ENCODE measurements around the gene C6orf89. TPM values are rescaled to one million over a fixed set of nuclear protein-coding genes. Genes with fewer than 3 reads are reported as not detected.
"Not testable (repeated sequence)": the region's sequence is repeated elsewhere in the genome, so short reads cannot be mapped to it uniquely, and the experiment has no call there.

Gene C6orf89
- total RNA-seq, 1 experiment from 2014 or later: 22.6 TPM

- BruUV-seq (replicated peaks): no TSS peak
- DNase-seq (ENCODE audit: low spot score): no peak
- ChIA-PET POLR2A (ENCODE audit: low non-redundant PET) (no interaction called here), CTCF (no interaction called here)
- TF ChIP-seq EZH2 (IDR thresholded peaks at IDR 0.05; ENCODE audit: borderline replicate concordance, low read depth, low read length, poor library complexity, severe bottlenecking) (no peak), CTCF (conservative IDR thresholded peaks at IDR 0.05; ENCODE audit: low read depth, low read length) (no peak)
- Histone ChIP-seq H3K4me1 (ENCODE audit: insufficient read depth, low read length, poor library complexity, severe bottlenecking) (no peaks in the 10 kb centered on the region), H3K27ac (ENCODE audit: low read depth, low read length, poor library complexity, severe bottlenecking) (no peak overlapping the region), H3K9me3 (ENCODE audit: low read depth, low read length, poor library complexity, severe bottlenecking) (no peaks in the 10 kb centered on the region), H3K4me3 (ENCODE audit: low read depth, low read length, poor library complexity, severe bottlenecking) (no peak overlapping the region), H3K27me3 (replicated peaks; ENCODE audit: insufficient read depth, low read depth, low read length, poor library complexity) (no peaks in the 10 kb centered on the region), H3K36me3 (ENCODE audit: insufficient read depth, low read length, poor library complexity, severe bottlenecking) (no peaks in the 10 kb centered on the region)
- intact Hi-C loops (cut with micrococcal nuclease; ENCODE audit: unreplicated experiment): no loop called here
Observed at GRCh38 chr6:36936824-36937223, 51.1 kb downstream of the C6orf89 start.

DNA sequence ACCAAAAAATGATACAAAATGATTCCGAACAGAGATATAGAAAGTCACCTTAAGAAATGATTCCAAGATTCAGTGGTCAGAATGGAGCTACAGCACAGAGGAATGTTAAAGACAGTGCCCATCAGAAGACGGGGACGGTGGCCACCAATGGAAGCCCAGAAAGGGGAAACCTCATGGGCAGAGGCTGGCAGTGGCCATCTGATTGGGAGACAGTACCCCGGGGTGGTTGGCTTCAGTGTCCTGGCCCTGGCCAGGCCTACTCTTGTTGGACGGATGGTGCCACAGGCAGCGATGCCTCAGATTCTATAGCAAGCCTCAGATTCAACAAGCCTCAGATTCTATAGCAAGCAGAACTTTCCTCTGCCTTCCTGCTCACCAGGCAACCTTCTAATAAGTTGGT, 52.1 kb downstream of the C6orf89 start:
- intact Hi-C loops (cut with micrococcal nuclease; ENCODE audit: unreplicated experiment): no loop called here
- no peak for TF ChIP-seq EZH2 (IDR thresholded peaks at IDR 0.05; ENCODE audit: borderline replicate concordance, low read depth, low read length, poor library complexity, severe bottlenecking)
- TF ChIP-seq CTCF (conservative IDR thresholded peaks at IDR 0.05; ENCODE audit: low read depth, low read length): no peak
- BruUV-seq (replicated peaks): no TSS peak
- POLR2A ChIA-PET (ENCODE audit: low non-redundant PET): no interaction called here
- H3K27me3 ChIP-seq (replicated peaks; ENCODE audit: insufficient read depth, low read depth, low read length, poor library complexity): no peaks in the 10 kb centered on the region
- H3K27ac ChIP-seq (ENCODE audit: low read depth, low read length, poor library complexity, severe bottlenecking): no peak overlapping the region
- CTCF ChIA-PET: no interaction called here
- no peak overlapping the region for H3K4me3 ChIP-seq (ENCODE audit: low read depth, low read length, poor library complexity, severe bottlenecking)
- H3K36me3 ChIP-seq (ENCODE audit: insufficient read depth, low read length, poor library complexity, severe bottlenecking): no peaks in the 10 kb centered on the region
- no peak for DNase-seq (ENCODE audit: low spot score)
- no peaks in the 10 kb centered on the region for H3K9me3 ChIP-seq (ENCODE audit: low read depth, low read length, poor library complexity, severe bottlenecking)
- no peaks in the 10 kb centered on the region for H3K4me1 ChIP-seq (ENCODE audit: insufficient read depth, low read length, poor library complexity, severe bottlenecking)

- no peaks in the 10 kb centered on the region for H3K27me3 ChIP-seq (replicated peaks; ENCODE audit: insufficient read depth, low read depth, low read length, poor library complexity)
- no peaks in the 10 kb centered on the region for H3K9me3 ChIP-seq (ENCODE audit: low read depth, low read length, poor library complexity, severe bottlenecking)
- no peaks in the 10 kb centered on the region for H3K36me3 ChIP-seq (ENCODE audit: insufficient read depth, low read length, poor library complexity, severe bottlenecking)
- no peak overlapping the region for H3K4me3 ChIP-seq (ENCODE audit: low read depth, low read length, poor library complexity, severe bottlenecking)
- intact Hi-C loops (cut with micrococcal nuclease; ENCODE audit: unreplicated experiment): no loop called here
- CTCF ChIA-PET: no interaction called here
- BruUV-seq (replicated peaks): no TSS peak
- no peaks in the 10 kb centered on the region for H3K4me1 ChIP-seq (ENCODE audit: insufficient read depth, low read length, poor library complexity, severe bottlenecking)
- no peak for TF ChIP-seq EZH2 (IDR thresholded peaks at IDR 0.05; ENCODE audit: borderline replicate concordance, low read depth, low read length, poor library complexity, severe bottlenecking)
- no peak for TF ChIP-seq CTCF (conservative IDR thresholded peaks at IDR 0.05; ENCODE audit: low read depth, low read length)
- POLR2A ChIA-PET (ENCODE audit: low non-redundant PET): no interaction called here
- no peak for DNase-seq (ENCODE audit: low spot score)
- H3K27ac ChIP-seq (ENCODE audit: low read depth, low read length, poor library complexity, severe bottlenecking): no peak overlapping the region
Observed at GRCh38 chr6:36938536-36938935, 52.8 kb downstream of the C6orf89 start.

DNA sequence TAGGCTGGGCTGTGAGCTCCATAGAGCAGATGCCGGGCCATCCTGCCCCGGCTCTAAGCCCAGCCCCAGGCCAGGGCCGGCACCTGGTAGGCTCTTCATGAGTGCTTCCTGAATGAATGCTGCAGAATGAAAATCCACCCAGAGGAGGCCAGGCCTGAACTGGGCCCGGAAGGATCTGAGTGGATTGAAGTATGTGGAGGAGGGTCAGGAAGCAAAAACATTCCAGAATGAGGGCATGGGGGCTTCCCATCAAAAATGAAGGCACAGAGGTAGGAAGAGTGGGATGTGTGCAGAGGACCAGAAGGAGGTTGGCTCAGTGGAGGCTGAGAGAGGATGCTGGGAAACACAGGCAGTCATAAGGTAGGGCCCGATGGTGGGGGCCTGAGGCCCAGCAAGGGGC, 53.3 kb downstream of the C6orf89 start:
- DNase-seq (ENCODE audit: low spot score); H3K27ac ChIP-seq (ENCODE audit: low read depth, low read length, poor library complexity, severe bottlenecking); intact Hi-C loops (cut with micrococcal nuclease; ENCODE audit: unreplicated experiment); H3K4me1 ChIP-seq (ENCODE audit: insufficient read depth, low read length, poor library complexity, severe bottlenecking); H3K9me3 ChIP-seq (ENCODE audit: low read depth, low read length, poor library complexity, severe bottlenecking); CTCF ChIA-PET; H3K4me3 ChIP-seq (ENCODE audit: low read depth, low read length, poor library complexity, severe bottlenecking); H3K36me3 ChIP-seq (ENCODE audit: insufficient read depth, low read length, poor library complexity, severe bottlenecking); H3K27me3 ChIP-seq (replicated peaks; ENCODE audit: insufficient read depth, low read depth, low read length, poor library complexity); POLR2A ChIA-PET (ENCODE audit: low non-redundant PET); BruUV-seq (replicated peaks): not testable (repeated sequence)
